ENCODE results near the gene TNKS1BP1. TPM values are rescaled to one million over a fixed set of nuclear protein-coding genes. Genes with fewer than 3 reads are reported as not detected.
"Not testable (repeated sequence)": the region's sequence is repeated elsewhere in the genome, so short reads cannot be mapped to it uniquely, and the experiment has no call there.

TNKS1BP1 gene
- total RNA-seq, 1 experiment from 2014 or later, result 127 TPM

GRCh38 chr11:57364851-57365660 lies 40.3 kb upstream of the TNKS1BP1 start (continued):
- TF ChIP-seq ZNF121 (CRISPR knock-in tag; IDR thresholded peaks at IDR 0.05) (no peak), ERG (CRISPR knock-in tag; IDR thresholded peaks at IDR 0.05) (no peak), FOXJ3 (CRISPR knock-in tag; IDR thresholded peaks at IDR 0.05; ENCODE audit: borderline replicate concordance) (no peak), EMX1 (CRISPR knock-in tag; IDR thresholded peaks at IDR 0.05) (no peak), RELA (CRISPR knock-in tag; IDR thresholded peaks at IDR 0.05; ENCODE audit: borderline replicate concordance) (no peak), TEAD1 (CRISPR knock-in tag; IDR thresholded peaks at IDR 0.05) (no peak)
- TF ChIP-seq, protein P1, sequence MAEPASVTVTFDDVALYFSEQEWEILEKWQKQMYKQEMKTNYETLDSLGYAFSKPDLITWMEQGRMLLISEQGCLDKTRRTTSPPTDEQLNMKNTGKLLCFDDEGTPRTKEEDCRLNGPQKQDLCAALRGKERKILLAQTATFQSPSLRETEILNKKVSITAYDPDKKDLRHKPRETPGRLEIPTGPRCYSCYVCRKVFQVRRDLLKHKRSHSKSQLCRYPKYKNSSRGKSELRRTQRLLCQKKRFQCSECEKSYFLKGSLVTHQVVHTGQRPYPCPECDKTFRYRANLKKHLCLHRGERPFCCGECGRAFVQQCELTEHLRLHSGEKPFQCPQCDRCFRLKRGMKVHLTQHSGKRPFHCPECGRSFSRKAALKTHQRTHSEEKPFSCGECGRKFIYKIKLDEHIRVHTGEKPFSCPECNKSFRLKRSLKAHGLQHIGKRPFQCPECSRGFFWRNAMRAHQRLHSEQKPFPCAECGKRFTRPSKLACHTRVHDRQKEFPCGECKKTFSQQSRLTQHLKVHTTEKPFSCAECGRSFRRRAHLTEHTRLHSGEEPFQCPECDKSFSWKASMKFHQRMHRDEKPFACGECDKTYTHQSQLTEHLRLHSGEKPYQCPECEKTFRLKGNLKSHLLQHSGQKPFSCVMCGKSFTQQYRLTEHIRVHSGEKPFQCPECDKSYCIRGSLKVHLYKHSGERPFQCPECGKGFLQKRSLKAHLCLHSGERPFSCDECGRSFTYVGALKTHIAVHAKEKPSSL (CRISPR knock-in tag; conservative IDR thresholded peaks at IDR 0.05), result no peak

DNA sequence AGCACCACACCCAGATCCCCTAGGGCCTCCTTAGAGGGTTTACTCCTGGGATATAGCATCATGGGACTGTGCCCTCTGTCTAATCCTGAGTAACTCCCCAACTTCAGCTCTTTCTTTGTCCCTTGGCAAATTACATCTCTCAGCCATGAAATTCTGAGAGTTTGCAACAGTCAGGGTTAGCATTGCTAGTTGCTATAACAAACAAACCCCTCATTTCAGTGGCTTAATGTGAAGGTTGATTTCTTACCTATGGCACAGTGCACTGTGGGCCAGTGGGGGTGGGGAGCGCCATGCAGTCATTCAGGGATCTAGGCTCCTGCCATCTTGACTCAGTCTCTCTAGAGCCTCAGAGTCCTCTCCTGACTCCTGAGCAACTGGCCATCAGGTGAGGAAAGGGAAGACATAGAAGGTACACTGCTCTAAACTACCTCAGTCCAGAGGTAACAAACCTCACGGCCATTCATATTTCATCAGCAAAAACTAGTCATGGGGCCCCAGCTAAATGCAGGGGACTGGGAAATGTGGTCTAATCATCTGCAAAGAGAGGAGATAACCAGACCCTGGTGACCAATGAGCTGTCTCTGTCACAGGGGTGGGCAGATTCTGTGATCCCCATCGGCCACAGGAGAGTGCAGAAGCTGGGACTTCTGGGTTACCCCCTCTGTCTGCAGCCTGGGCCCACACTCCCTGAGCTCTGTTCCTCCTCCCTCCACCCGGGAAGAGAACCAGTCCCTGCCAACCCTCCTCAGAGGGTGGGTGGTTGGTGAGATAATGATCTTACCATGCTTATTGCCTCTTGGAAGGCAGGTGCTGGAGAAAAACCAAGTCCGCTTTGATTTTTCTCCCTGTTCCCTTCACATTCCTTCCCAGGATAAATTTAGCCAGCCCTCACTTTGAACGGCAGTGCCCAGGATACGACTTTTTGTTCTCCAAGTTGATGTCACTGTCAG lies 38.7 kb upstream of the TNKS1BP1 start:
- no peak for TF ChIP-seq IRF2 (CRISPR knock-in tag; IDR thresholded peaks at IDR 0.05; ENCODE audit: borderline replicate concordance, low read depth)
- no peak for TF ChIP-seq ELF4 (CRISPR knock-in tag; IDR thresholded peaks at IDR 0.05; ENCODE audit: low read depth)
- TF ChIP-seq, protein P2, sequence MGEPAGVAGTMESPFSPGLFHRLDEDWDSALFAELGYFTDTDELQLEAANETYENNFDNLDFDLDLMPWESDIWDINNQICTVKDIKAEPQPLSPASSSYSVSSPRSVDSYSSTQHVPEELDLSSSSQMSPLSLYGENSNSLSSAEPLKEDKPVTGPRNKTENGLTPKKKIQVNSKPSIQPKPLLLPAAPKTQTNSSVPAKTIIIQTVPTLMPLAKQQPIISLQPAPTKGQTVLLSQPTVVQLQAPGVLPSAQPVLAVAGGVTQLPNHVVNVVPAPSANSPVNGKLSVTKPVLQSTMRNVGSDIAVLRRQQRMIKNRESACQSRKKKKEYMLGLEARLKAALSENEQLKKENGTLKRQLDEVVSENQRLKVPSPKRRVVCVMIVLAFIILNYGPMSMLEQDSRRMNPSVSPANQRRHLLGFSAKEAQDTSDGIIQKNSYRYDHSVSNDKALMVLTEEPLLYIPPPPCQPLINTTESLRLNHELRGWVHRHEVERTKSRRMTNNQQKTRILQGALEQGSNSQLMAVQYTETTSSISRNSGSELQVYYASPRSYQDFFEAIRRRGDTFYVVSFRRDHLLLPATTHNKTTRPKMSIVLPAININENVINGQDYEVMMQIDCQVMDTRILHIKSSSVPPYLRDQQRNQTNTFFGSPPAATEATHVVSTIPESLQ (CRISPR knock-in tag; IDR thresholded peaks at IDR 0.05), result no peak
- TF ChIP-seq NR1H2 (CRISPR knock-in tag; IDR thresholded peaks at IDR 0.05), result no peak
- TF ChIP-seq TP53 (CRISPR knock-in tag; IDR thresholded peaks at IDR 0.05), result no peak

DNA sequence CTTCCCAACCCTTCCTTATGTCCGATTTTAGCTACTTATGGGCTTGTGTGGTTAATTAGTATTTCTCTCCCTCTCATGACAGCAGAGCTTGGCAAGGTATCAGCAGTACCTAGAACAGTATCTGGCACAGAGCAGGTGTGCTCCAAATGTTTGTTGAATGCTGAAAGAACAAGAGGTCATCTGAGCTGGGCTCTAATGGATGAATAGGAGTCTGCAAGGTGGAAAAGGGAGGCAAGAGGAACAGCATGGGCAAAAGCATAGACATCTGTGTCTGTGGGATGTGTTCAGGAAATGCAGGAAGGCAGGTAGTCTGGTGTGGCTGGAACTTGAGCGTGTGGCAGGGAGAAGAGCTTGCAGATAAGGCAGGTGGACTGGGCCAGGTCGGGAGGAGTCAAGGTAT lies 37.2 kb upstream of the TNKS1BP1 start:
- H3K27ac Mint-ChIP-seq, result no peak overlapping the region
- no peaks in the 10 kb centered on the region for H3K36me3 Mint-ChIP-seq
- peaks cover 11% of the 10 kb centered on the region; the same call in 1 of the 2 replicates for H3K27me3 Mint-ChIP-seq (ENCODE audit: low read depth)
- CTCF ChIA-PET, result interaction anchor here (1.5 to 2.6 kb wide), 4 partner anchors 12 to 131 kb away, joined by 5 to 12 read pairs (median 8); partner anchors contain the start of gene PRG3
- H3K9me3 Mint-ChIP-seq, result peaks cover 4% of the 10 kb centered on the region; the same call in 1 of the 2 replicates
- no peak overlapping the region for H3K4me3 Mint-ChIP-seq
- TF ChIP-seq CREM (CRISPR knock-in tag; IDR thresholded peaks at IDR 0.05) (no peak), MYBL2 (CRISPR knock-in tag; IDR thresholded peaks at IDR 0.05) (no peak)
- TF ChIP-seq, protein P3, sequence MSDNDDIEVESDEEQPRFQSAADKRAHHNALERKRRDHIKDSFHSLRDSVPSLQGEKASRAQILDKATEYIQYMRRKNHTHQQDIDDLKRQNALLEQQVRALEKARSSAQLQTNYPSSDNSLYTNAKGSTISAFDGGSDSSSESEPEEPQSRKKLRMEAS (CRISPR knock-in tag; IDR thresholded peaks at IDR 0.05), result no peak
- no peak for ATAC-seq
- POLR2A ChIA-PET, result no interaction called here
- no peak for DNase-seq (ENCODE audit: low spot score)
- H3K4me1 Mint-ChIP-seq, result peaks cover 27% of the 10 kb centered on the region

More for the DNA sequence above, 38.7 kb upstream of the TNKS1BP1 start:
- no peak overlapping the region for H3K4me3 Mint-ChIP-seq
- no peak for DNase-seq (ENCODE audit: low spot score)
- peaks cover 4% of the 10 kb centered on the region; the same call in 1 of the 2 replicates for H3K9me3 Mint-ChIP-seq
- ATAC-seq, result no peak
- peaks cover 27% of the 10 kb centered on the region for H3K4me1 Mint-ChIP-seq
- ChIA-PET CTCF (interaction anchor here (0.5 to 3.5 kb wide), 6 partner anchors 13 to 675 kb away, joined by 3 to 21 read pairs (median 8); partner anchors contain the start of gene PRG3), POLR2A (no interaction called here)
- H3K27ac Mint-ChIP-seq, result no peak overlapping the region
- peaks cover 11% of the 10 kb centered on the region; the same call in 1 of the 2 replicates for H3K27me3 Mint-ChIP-seq (ENCODE audit: low read depth)
- no peaks in the 10 kb centered on the region for H3K36me3 Mint-ChIP-seq

- DNase-seq (ENCODE audit: low spot score); POLR2A ChIA-PET: not testable (repeated sequence)
Observed at GRCh38 chr11:57361420-57361819, 36.7 kb upstream of the TNKS1BP1 start.

More at GRCh38 chr11:57361420-57361819, 36.7 kb upstream of the TNKS1BP1 start:
- H3K4me1 Mint-ChIP-seq, result peaks cover 22% of the 10 kb centered on the region
- H3K36me3 Mint-ChIP-seq, ATAC-seq, H3K27ac Mint-ChIP-seq, H3K9me3 Mint-ChIP-seq, H3K4me3 Mint-ChIP-seq: not testable (repeated sequence)
- H3K27me3 Mint-ChIP-seq (ENCODE audit: low read depth), result peaks cover 11% of the 10 kb centered on the region; the same call in 1 of the 2 replicates
- CTCF ChIA-PET, result interaction anchor here (2.5 to 3.9 kb wide), 3 partner anchors 11 to 132 kb away, joined by 8 to 13 read pairs (median 12); no protein-coding TSS in a partner anchor

Data from WTC11 (cell line).